ENCODE measurements around the gene LMF2. TPM values are rescaled to one million over a fixed set of nuclear protein-coding genes. Genes with fewer than 3 reads are reported as not detected.

The LMF2 gene
- polyA plus RNA-seq, 3 donors: 15.0 to 145 (median 16.6) TPM

DNA sequence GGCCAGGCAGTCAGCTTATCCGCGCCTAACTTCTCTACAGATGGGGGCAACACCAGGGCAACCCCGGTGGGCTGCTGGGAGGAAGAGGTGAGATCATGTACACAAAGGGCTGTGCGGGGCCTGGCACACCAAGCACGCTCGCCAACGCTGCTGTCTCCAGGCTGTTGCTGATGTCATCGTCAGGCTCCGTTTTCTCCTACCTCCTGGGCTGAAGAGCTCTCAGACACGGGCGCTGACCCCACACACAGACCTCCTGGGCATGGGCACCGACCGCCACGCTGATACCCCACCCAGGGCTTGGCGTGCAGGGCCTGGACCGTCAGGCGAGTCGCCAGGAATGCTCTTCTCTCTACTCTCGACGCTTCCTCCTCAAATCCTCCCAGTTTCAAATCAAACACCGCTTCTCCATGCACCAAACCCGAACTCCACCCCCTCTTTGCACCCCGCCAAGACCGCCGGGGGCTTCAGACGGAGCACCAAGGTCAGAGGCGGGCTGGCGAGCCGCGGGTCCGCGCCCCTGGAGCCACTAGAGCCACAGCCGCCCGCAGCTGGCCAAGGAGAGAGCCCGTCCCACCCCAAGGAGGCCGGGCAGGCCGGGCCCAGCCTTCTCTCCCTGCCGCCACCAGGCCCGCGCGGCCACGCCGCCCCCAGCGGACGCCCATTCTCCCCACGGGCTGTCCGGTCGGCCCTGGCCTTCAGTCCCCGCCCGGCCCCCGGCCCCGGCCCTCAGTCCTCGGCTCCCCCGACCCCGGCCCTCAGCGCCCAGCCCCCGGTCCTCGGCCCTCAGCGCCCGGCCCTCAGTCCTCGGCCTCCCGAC lies 33.4 kb downstream of the LMF2 start:
- Histone ChIP-seq H3K27ac (ENCODE audit: low read depth in 1 of 2, low read length in 2 of 2) (peak overlapping the region in 1 of 2 donors; percentile 26), H3K4me2 (replicated peaks; ENCODE audit: extremely low read depth, low read length, poor library complexity, severe bottlenecking) (peak overlapping the region; percentile 98), H2AFZ (ENCODE audit: insufficient read depth, low read depth, low read length, poor library complexity, severe bottlenecking) (peak overlapping the region; percentile 61), H3K27me3 (ENCODE audit: control insufficient read depth in 2 of 2, insufficient read depth in 2 of 2, low read length in 2 of 2) (peaks cover 0 to 10% of the 10 kb centered on the region in 2 donors), H3K9me3 (replicated peaks in 1 of 2; ENCODE audit: control insufficient read depth in 1 of 2, insufficient read depth in 1 of 2, low read length in 2 of 2) (no peaks in the 10 kb centered on the region), H3K4me3 (replicated peaks in 1 of 3; ENCODE audit: low read depth in 2 of 3, low read length in 3 of 3) (peak overlapping the region; percentile 45 to 85 (median 49)), H3K9ac (ENCODE audit: insufficient read depth, low read length, poor library complexity, severe bottlenecking) (peak overlapping the region; percentile 76), H4K20me1 (ENCODE audit: insufficient read depth, low read length) (peaks cover 53% of the 10 kb centered on the region), H3K4me1 (ENCODE audit: control insufficient read depth in 1 of 2, insufficient read depth in 2 of 2, low read length in 2 of 2) (peaks cover 45 to 57% of the 10 kb centered on the region in 2 donors), H3K79me2 (ENCODE audit: insufficient read depth, low read length) (peaks cover 52% of the 10 kb centered on the region), H3K36me3 (replicated peaks in 1 of 2; ENCODE audit: control insufficient read depth in 1 of 2, insufficient read depth in 2 of 2, low read length in 2 of 2) (no peaks in the 10 kb centered on the region)
- peaks cover 11 to 32% (median 21%) of the 10 kb centered on the region in 3 donors for H3K27me3 Mint-ChIP-seq (ENCODE audit: low read depth in 3 of 3)
- peak overlapping the region; percentile 90 to 97 for H3K4me3 Mint-ChIP-seq
- TF ChIP-seq CTCF (IDR thresholded peaks at IDR 0.05): no peak
- H3K36me3 Mint-ChIP-seq: peaks cover 2 to 8% of the 10 kb centered on the region in 2 donors
- H3K4me1 Mint-ChIP-seq: peaks cover 54% of the 10 kb centered on the region
- intact Hi-C loops (cut with micrococcal nuclease): loop anchor here in 1 of 2 donors (5.0 kb wide), 1 partner anchor 148 kb away; no protein-coding TSS in a partner anchor
- H3K9me3 Mint-ChIP-seq: no peaks in the 10 kb centered on the region
- peak overlapping the region in 6 of 7 donors; percentile 11 to 88 (median 72) for H3K27ac Mint-ChIP-seq
- no peak for DNase-seq
- WGBS (ENCODE audit: insufficient coverage): 12% methylated on average over 49 of the region's 62 CpGs

DNA sequence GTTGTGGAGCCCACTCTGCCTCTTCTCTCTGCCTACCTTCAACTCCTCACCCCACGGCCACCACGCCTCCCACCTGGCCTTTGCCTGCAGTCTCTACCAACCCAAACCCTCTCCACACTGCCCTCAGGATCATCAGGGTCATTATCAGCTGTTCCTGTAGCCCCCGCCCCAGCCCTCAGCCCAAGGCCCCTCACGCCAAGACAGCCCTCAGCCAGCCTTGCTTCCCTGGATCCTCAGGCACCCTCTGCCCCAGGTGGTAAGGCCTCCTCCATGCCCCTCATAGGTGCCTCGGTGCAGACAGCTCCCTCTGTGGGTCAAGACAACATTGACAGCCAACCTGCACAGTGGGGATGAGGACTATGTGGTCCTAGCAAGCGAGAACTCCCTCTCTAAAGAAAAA lies 34.4 kb downstream of the LMF2 start:
- H3K4me1 Mint-ChIP-seq: peaks cover 54% of the 10 kb centered on the region

More for the DNA sequence above, 34.4 kb downstream of the LMF2 start:
- H2AFZ ChIP-seq (ENCODE audit: insufficient read depth, low read depth, low read length, poor library complexity, severe bottlenecking): no peak overlapping the region
- H3K4me2 ChIP-seq (replicated peaks; ENCODE audit: extremely low read depth, low read length, poor library complexity, severe bottlenecking): peak overlapping the region; percentile 98
- Mint-ChIP-seq H3K27me3 (ENCODE audit: low read depth in 3 of 3) (peaks cover 6 to 23% (median 12%) of the 10 kb centered on the region in 3 donors), H3K36me3 (peaks cover 2 to 14% of the 10 kb centered on the region in 2 donors), H3K4me3 (peak overlapping the region; percentile 90 to 97), H3K27ac (peak overlapping the region in 2 of 7 donors; percentile 23 to 26), H3K9me3 (no peaks in the 10 kb centered on the region)
- peaks cover 57% of the 10 kb centered on the region for H3K79me2 ChIP-seq (ENCODE audit: insufficient read depth, low read length)
- peaks cover 0 to 4% of the 10 kb centered on the region in 2 donors for H3K27me3 ChIP-seq (ENCODE audit: control insufficient read depth in 2 of 2, insufficient read depth in 2 of 2, low read length in 2 of 2)
- H3K27ac ChIP-seq (ENCODE audit: low read depth in 1 of 2, low read length in 2 of 2): no peak overlapping the region
- no peaks in the 10 kb centered on the region for H3K9me3 ChIP-seq (replicated peaks in 1 of 2; ENCODE audit: control insufficient read depth in 1 of 2, insufficient read depth in 1 of 2, low read length in 2 of 2)
- peaks cover 45 to 57% of the 10 kb centered on the region in 2 donors for H3K4me1 ChIP-seq (ENCODE audit: control insufficient read depth in 1 of 2, insufficient read depth in 2 of 2, low read length in 2 of 2)
- H3K9ac ChIP-seq (ENCODE audit: insufficient read depth, low read length, poor library complexity, severe bottlenecking): no peak overlapping the region
- no peak for DNase-seq
- H4K20me1 ChIP-seq (ENCODE audit: insufficient read depth, low read length): peaks cover 62% of the 10 kb centered on the region
- TF ChIP-seq CTCF (IDR thresholded peaks at IDR 0.05): peak; percentile 18
- peak overlapping the region in 1 of 3 experiments; percentile 85 for H3K4me3 ChIP-seq (replicated peaks in 1 of 3; ENCODE audit: low read depth in 2 of 3, low read length in 3 of 3)
- intact Hi-C loops (cut with micrococcal nuclease): loop anchor here in 1 of 2 donors (5.0 kb wide), 1 partner anchor 149 kb away; no protein-coding TSS in a partner anchor
- 80% methylated on average over 5 of the region's 6 CpGs for WGBS (ENCODE audit: insufficient coverage)
- H3K36me3 ChIP-seq (replicated peaks in 1 of 2; ENCODE audit: control insufficient read depth in 1 of 2, insufficient read depth in 2 of 2, low read length in 2 of 2): peaks cover 0 to 3% of the 10 kb centered on the region in 2 donors
